ENCODE results near the gene FAM117A.

DNA sequence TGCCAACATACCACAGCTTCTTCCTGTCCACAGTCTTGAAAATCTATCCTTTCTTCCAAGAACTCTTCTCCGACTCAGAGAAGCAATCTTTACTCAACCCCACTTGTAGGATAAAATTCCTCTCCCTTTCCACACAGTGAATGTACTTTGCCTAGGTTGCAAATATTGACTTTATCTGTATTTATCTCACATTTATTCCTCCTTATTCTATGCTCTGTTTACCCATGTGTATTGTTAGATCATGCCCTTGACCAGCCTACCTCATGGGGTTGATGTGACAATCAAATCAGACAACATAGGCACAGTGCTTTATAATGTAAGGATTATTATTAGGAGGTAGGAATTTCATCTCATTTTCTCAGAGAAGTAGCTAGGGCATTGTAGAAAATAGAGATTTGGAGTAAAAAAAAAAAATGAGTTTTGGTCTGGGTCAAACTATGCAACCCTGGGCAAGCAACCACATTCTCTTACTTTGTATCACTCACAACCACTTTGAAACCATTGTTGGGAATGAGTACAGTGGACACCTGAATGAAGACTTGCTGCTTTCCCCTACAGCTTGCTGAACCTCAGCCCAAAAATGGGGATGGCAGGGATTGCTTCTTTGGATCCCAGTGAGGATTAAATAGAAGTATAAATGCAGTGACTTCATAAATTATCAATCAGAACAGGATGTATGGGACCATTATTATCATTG is 47.1 kb downstream of the FAM117A start:
- TF ChIP-seq REST (IDR thresholded peaks at IDR 0.05; ENCODE audit: low read depth, low read length) (no peak), CTCF (IDR thresholded peaks at IDR 0.05) (no peak), MXI1 (IDR thresholded peaks at IDR 0.05; ENCODE audit: low read depth, low read length) (no peak), EP300 (IDR thresholded peaks at IDR 0.05; ENCODE audit: borderline replicate concordance in 1 of 2, low read depth in 1 of 2, low read length in 1 of 2) (no peak), GATA2 (CRISPR knock-in tag; IDR thresholded peaks at IDR 0.05) (no peak), POLR2AphosphoS5 (IDR thresholded peaks at IDR 0.05; ENCODE audit: low read depth, low read length) (no peak), SIN3A (IDR thresholded peaks at IDR 0.05; ENCODE audit: borderline replicate concordance, low read depth, low read length) (no peak), TAF1 (IDR thresholded peaks at IDR 0.05; ENCODE audit: borderline replicate concordance, low read depth, low read length) (no peak), SMC3 (IDR thresholded peaks at IDR 0.05; ENCODE audit: low read depth, low read length) (no peak)
